ENCODE results near the gene UBAP2.

UBAP2 gene

GRCh38 chr9:33959725-33960124 lies 89.0 kb downstream of the UBAP2 start:
- no peak for TF ChIP-seq CTCF (conservative IDR thresholded peaks at IDR 0.05)
- no peak for TF ChIP-seq ZFX (IDR thresholded peaks at IDR 0.05)
- no peak overlapping the region for H3K27ac ChIP-seq

DNA sequence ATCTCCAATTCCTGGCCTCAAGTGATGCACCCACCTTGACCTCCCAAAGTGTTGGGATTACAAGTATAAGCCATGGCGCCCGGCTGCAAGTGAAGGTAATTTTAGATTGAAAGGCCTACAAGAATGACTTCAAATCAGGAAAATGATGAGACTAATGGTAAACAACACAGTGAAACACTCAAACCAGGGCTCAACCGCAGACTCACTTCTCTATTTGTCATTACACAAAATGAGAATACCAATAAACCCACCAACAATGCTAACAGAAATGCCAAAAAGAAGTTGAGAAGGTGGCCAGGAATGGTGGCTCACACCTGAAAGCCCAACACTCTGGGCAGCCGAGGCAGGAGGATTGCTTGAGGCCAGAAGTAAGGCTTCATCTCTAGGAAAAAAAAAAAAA lies 92.1 kb downstream of the UBAP2 start:
- H3K27ac ChIP-seq = no peak overlapping the region
- TF ChIP-seq CTCF (conservative IDR thresholded peaks at IDR 0.05) (no peak), ZFX (IDR thresholded peaks at IDR 0.05) (no peak)

DNA sequence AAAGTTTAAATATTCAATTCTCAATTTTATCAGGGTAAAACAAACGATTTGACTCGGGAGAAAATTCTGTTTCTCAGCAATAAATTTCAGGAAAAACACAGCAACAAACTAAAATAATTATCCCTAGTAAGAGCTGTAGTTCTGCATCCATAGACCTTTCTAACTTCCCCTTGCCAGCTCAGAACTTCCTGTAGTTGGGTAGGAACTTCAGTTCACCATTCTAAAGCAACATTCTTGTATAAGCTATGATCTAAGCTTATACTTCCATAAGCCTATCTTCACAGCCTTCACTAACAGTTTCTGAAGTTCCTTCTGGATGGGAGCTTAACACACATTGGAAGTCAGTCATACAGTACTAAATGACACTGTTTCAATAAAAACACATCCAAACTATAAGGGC lies 96.6 kb downstream of the UBAP2 start:
- TF ChIP-seq ZFX (IDR thresholded peaks at IDR 0.05) (no peak), CTCF (conservative IDR thresholded peaks at IDR 0.05) (no peak)
- no peak overlapping the region for H3K27ac ChIP-seq

DNA sequence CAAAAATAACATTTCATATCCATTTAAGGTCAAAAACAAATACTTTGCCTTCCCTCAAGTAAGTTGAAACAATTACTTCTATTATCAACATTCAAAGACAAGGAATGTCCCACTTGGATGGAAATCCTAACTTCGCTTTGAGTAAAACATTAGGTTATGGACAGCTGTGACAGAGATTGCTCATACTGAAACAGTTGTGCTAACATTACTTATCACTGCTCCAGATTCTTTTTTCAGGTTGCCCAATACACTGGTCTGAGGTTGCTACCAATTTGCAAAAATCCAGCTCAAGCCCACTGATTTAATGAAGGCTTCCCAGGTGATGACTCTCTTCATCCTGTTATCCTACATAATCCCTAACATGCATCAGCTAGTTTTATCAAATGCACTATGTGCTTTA lies 98.3 kb downstream of the UBAP2 start:
- TF ChIP-seq CTCF (conservative IDR thresholded peaks at IDR 0.05) (no peak), ZFX (IDR thresholded peaks at IDR 0.05) (no peak)
- H3K27ac ChIP-seq = no peak overlapping the region

DNA sequence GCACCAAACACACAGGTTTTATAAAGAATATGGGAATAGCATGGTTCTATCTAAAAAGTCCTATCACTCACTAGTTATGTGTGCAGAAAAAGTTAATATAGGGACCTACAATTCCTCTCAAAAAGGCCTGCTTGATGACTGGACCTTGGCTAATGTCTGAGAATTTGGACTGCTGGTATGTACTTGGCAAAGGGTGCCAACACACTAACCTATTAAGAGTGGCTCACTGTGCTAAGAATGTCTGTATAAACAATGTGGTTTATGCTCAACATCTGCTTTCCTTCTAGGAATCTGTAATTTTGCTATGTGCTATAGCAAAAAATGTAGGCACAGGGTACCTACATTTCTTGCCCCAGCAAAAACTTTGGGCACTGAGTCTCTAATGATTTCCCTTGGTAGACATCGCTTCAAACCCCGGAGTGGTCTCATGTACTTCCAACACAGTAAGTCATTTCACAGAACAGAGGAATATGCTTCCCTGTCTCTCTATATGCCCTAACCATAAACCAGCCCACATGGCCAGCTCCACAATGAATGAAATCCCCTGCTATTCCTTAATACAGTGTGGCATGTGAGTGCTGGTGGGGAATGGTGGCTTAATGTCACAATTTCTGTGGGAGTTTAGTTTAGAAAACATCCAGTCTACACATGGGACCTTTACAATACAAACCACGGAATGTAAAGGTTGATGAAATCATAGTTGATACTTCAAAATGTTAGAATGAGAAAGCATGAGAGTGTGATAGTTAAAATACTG lies 101.7 kb downstream of the UBAP2 start:
- TF ChIP-seq ZFX (IDR thresholded peaks at IDR 0.05) (no peak), CTCF (conservative IDR thresholded peaks at IDR 0.05) (no peak)
- no peak overlapping the region for H3K27ac ChIP-seq

DNA sequence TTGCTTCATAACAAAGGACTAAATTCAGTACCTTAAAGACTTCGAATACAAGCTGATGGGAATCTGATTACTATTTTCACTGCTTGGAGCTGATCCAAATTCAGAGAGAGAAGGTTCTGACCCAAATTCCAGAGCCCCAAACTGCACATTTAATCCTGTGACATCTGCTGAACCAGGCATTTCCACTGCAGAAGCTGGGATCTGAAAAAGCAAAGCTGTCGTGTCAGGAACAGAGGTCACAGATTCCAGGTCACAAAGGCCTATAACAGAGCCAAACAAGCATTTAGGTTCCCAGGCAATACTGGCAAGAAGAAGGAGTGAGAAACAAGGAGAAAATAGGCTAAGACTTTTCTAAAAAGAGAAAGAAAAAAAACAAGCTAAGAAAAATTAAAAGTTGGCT lies 105.3 kb downstream of the UBAP2 start:
- H3K27ac ChIP-seq = no peak overlapping the region
- no peak for TF ChIP-seq CTCF (conservative IDR thresholded peaks at IDR 0.05)
- no peak for TF ChIP-seq ZFX (IDR thresholded peaks at IDR 0.05)

GRCh38 chr9:33942471-33943083 lies 106.1 kb downstream of the UBAP2 start:
- no peak for TF ChIP-seq CTCF (conservative IDR thresholded peaks at IDR 0.05)
- TF ChIP-seq ZFX (IDR thresholded peaks at IDR 0.05) = no peak
- H3K27ac ChIP-seq = no peak overlapping the region
